Measurements from ENCODE around the gene CREBRF. TPM values are rescaled to one million over a fixed set of nuclear protein-coding genes. Genes with fewer than 3 reads are reported as not detected.
A peak's percentile ranks its signal among the peaks of the same experiment; 100 is the strongest.

The CREBRF gene
- 10 to 100 TPM; 51.1 to 77.1 (median 63.8) TPM for total RNA-seq

GRCh38 chr5:173055983-173056782 lies at the start of gene CREBRF:
CREBRF (plus strand) TSS chr5:173056352; CDS start chr5:173080776, 24,424 bp downstream.
- H3K4me1 ChIP-seq: no peaks in the 10 kb centered on the region

GRCh38 chr5:173010021-173010420 lies 46.1 kb upstream of the CREBRF start:
- no peak overlapping the region for H3K4me3 ChIP-seq
- peak overlapping the region; percentile 2 to 75 for H3K27ac ChIP-seq
- no peak for DNase-seq (ENCODE audit: low spot score in 2 of 2)
- TF ChIP-seq POLR2A (IDR thresholded peaks at IDR 0.05) (no peak), CTCF (IDR thresholded peaks at IDR 0.05) (no peak), POLR2AphosphoS5 (IDR thresholded peaks at IDR 0.05) (no peak)
- no peaks in the 10 kb centered on the region for H3K27me3 ChIP-seq
- H3K36me3 ChIP-seq: no peaks in the 10 kb centered on the region
- intact Hi-C loops (cut with DNase I; ENCODE audit: low total_unique reads): no loop called here
- H3K9me3 ChIP-seq: no peaks in the 10 kb centered on the region
- H3K4me1 ChIP-seq: peaks cover 0 to 4% of the 10 kb centered on the region in 2 donors

More at GRCh38 chr5:173055983-173056782, at the start of gene CREBRF:
- peak; percentile 97 to 99 for DNase-seq (ENCODE audit: low spot score in 2 of 2)
- TF ChIP-seq CTCF (IDR thresholded peaks at IDR 0.05) (no peak), POLR2AphosphoS5 (IDR thresholded peaks at IDR 0.05) (peak; percentile 96 to 100 (median 97)), POLR2A (IDR thresholded peaks at IDR 0.05) (peak; percentile 73)
- peak within 1 kb of the TSS; percentile 100 for H3K27ac ChIP-seq
- no peaks in the 10 kb centered on the region for H3K36me3 ChIP-seq
- no peaks in the 10 kb centered on the region for H3K9me3 ChIP-seq
- peak within 1 kb of the TSS; percentile 100 for H3K4me3 ChIP-seq
- no peaks in the 10 kb centered on the region for H3K27me3 ChIP-seq
- intact Hi-C loops (cut with DNase I; ENCODE audit: low total_unique reads): loop anchor here (10.0 kb wide), 1 partner anchor 71 kb away; the partner anchor contains the start of gene ATP6V0E1

GRCh38 chr5:173010547-173011464 lies 45.3 kb upstream of the CREBRF start:
- DNase-seq (ENCODE audit: low spot score in 2 of 2): peak; percentile 56 to 58
- Histone ChIP-seq H3K9me3 (no peaks in the 10 kb centered on the region), H3K36me3 (no peaks in the 10 kb centered on the region), H3K4me1 (peaks cover 6 to 9% of the 10 kb centered on the region in 2 donors), H3K27ac (peak overlapping the region; percentile 64 to 75), H3K4me3 (no peak overlapping the region), H3K27me3 (no peaks in the 10 kb centered on the region)
- TF ChIP-seq POLR2A (IDR thresholded peaks at IDR 0.05) (no peak), CTCF (IDR thresholded peaks at IDR 0.05) (peak in 2 of 3 donors; percentile 30 to 45), POLR2AphosphoS5 (IDR thresholded peaks at IDR 0.05) (peak in 2 of 3 donors; percentile 23 to 35)
- intact Hi-C loops (cut with DNase I; ENCODE audit: low total_unique reads): no loop called here

GRCh38 chr5:173011566-173011965 lies 44.6 kb upstream of the CREBRF start:
- intact Hi-C loops (cut with DNase I; ENCODE audit: low total_unique reads): no loop called here
- no peaks in the 10 kb centered on the region for H3K9me3 ChIP-seq

More at GRCh38 chr5:173011566-173011965, 44.6 kb upstream of the CREBRF start:
- Histone ChIP-seq H3K4me3 (no peak overlapping the region), H3K27ac (peak overlapping the region; percentile 64 to 75), H3K27me3 (no peaks in the 10 kb centered on the region), H3K36me3 (no peaks in the 10 kb centered on the region), H3K4me1 (peaks cover 10 to 17% of the 10 kb centered on the region in 2 donors)
- DNase-seq (ENCODE audit: low spot score in 2 of 2): no peak
- TF ChIP-seq POLR2A (IDR thresholded peaks at IDR 0.05) (no peak), POLR2AphosphoS5 (IDR thresholded peaks at IDR 0.05) (no peak), CTCF (IDR thresholded peaks at IDR 0.05) (no peak)

Data from breast epithelium (tissue), 4 donors.